ENCODE measurements around the gene RBMS1. TPM values are rescaled to one million over a fixed set of nuclear protein-coding genes. Genes with fewer than 3 reads are reported as not detected.
A peak's percentile ranks its signal among the peaks of the same experiment; 100 is the strongest.

RBMS1 gene
- total RNA-seq, 1 experiment from 2014 or later, result 77.5 TPM

- no CpG with 5 or more reads among the region's 8 CpGs for WGBS (ENCODE audit: extremely low coverage, insufficient read length, low lambda C conversion rate)
- no peak overlapping the region for H2BK120ac ChIP-seq (ENCODE audit: low read depth, low read length, poor library complexity, severe bottlenecking)
- H4K20me1 ChIP-seq (ENCODE audit: control insufficient read depth, insufficient read depth, insufficient read length), result no peaks in the 10 kb centered on the region
- no peaks in the 10 kb centered on the region; the same call in 1 of the 2 replicates for H3K4me1 ChIP-seq (ENCODE audit: insufficient read depth, low read length)
- no peak overlapping the region for H2AK5ac ChIP-seq (ENCODE audit: insufficient read length, low read length)
- peaks cover 8% of the 10 kb centered on the region; the same call in 1 of the 2 replicates for H3K79me2 ChIP-seq (ENCODE audit: insufficient read depth, low read length)
- H3K23me2 ChIP-seq (ENCODE audit: insufficient read length, low read depth, low read length, poor library complexity, severe bottlenecking), result peaks cover 10% of the 10 kb centered on the region
- no peak overlapping the region for H2AFZ ChIP-seq (ENCODE audit: low read length)
- H3K9ac ChIP-seq (ENCODE audit: extremely low read depth, insufficient read length, low read length), result no peak overlapping the region
- no peaks in the 10 kb centered on the region for H3K9me3 Mint-ChIP-seq
- H3K14ac ChIP-seq (ENCODE audit: insufficient read depth, low read length), result no peak overlapping the region
- no peaks in the 10 kb centered on the region for H3K27me3 ChIP-seq (ENCODE audit: insufficient read depth, low read length)
- no peaks in the 10 kb centered on the region for H3K36me3 Mint-ChIP-seq (ENCODE audit: insufficient read depth in 1 of 3, low read depth in 3 of 3)
- no peak overlapping the region for H2BK15ac ChIP-seq (ENCODE audit: low read depth, low read length)
- peak overlapping the region; percentile 74 for H3K4me2 ChIP-seq (ENCODE audit: insufficient read depth, insufficient read length, low read length)
- H3K27me3 Mint-ChIP-seq (ENCODE audit: low read depth), result no peaks in the 10 kb centered on the region; the same call in 1 of the 2 replicates
- H4K8ac ChIP-seq (replicated peaks; ENCODE audit: insufficient read length, low read depth, low read length), result no peak overlapping the region
- H2BK12ac ChIP-seq (ENCODE audit: insufficient read length, low read depth, low read length), result no peak overlapping the region
- H4K91ac ChIP-seq (ENCODE audit: insufficient read length, low read depth, low read length), result no peak overlapping the region
- H3K4ac ChIP-seq (ENCODE audit: low read depth, low read length), result no peak overlapping the region
- no peak overlapping the region for H3K56ac ChIP-seq (ENCODE audit: insufficient read length, low read depth, low read length)
- H3K23ac ChIP-seq (ENCODE audit: insufficient read length, low read depth, low read length), result no peak overlapping the region
- TF ChIP-seq CTCF (conservative IDR thresholded peaks at IDR 0.05), result no peak
- peak overlapping the region; percentile 40 to 84; a peak in 4 of 5 replicates for H3K4me3 Mint-ChIP-seq
- peaks cover 3% of the 10 kb centered on the region for H3K79me1 ChIP-seq (ENCODE audit: insufficient read depth, low read depth, low read length, poor library complexity, severe bottlenecking)
- no peaks in the 10 kb centered on the region for H3K9me3 ChIP-seq (ENCODE audit: control insufficient read depth, low read depth, low read length)
- DNase-seq, result no peak
- H3T11ph ChIP-seq (ENCODE audit: low read length), result no peak overlapping the region
- peak overlapping the region in 1 of 3 experiments; percentile 24; a peak in 1 of 7 replicates for H3K27ac Mint-ChIP-seq
- no peak overlapping the region for H3K18ac ChIP-seq (ENCODE audit: insufficient read length, low read depth, low read length)
- no peak overlapping the region for H2BK20ac ChIP-seq (ENCODE audit: low read depth, low read length, poor library complexity, severe bottlenecking)
- H2BK5ac ChIP-seq (ENCODE audit: insufficient read length, low read length), result no peak overlapping the region
- no peak overlapping the region for H4K5ac ChIP-seq (ENCODE audit: insufficient read length, low read depth, low read length)
- peaks cover 38 to 39% of the 10 kb centered on the region in 2 experiments for H3K4me1 Mint-ChIP-seq
- no peak overlapping the region for H3K27ac ChIP-seq (ENCODE audit: insufficient read length, low read depth, low read length)
These were observed 2.6 kb downstream of the RBMS1 start for GRCh38 chr2:160490733-160491685.

All from H9 (cell line).